Measurements from ENCODE around the gene ERI3.

GRCh38 chr1:44251989-44252671, 102.9 kb downstream of the ERI3 start:
- no peak for TF ChIP-seq CTCF (IDR thresholded peaks at IDR 0.05; ENCODE audit: low read length)
- no peak for TF ChIP-seq EZH2 (IDR thresholded peaks at IDR 0.05; ENCODE audit: borderline replicate concordance, low read length)
